ENCODE measurements around the gene SLC15A4.
"Not testable (repeated sequence)": the region's sequence is repeated elsewhere in the genome, so short reads cannot be mapped to it uniquely, and the experiment has no call there.

The SLC15A4 gene

DNA sequence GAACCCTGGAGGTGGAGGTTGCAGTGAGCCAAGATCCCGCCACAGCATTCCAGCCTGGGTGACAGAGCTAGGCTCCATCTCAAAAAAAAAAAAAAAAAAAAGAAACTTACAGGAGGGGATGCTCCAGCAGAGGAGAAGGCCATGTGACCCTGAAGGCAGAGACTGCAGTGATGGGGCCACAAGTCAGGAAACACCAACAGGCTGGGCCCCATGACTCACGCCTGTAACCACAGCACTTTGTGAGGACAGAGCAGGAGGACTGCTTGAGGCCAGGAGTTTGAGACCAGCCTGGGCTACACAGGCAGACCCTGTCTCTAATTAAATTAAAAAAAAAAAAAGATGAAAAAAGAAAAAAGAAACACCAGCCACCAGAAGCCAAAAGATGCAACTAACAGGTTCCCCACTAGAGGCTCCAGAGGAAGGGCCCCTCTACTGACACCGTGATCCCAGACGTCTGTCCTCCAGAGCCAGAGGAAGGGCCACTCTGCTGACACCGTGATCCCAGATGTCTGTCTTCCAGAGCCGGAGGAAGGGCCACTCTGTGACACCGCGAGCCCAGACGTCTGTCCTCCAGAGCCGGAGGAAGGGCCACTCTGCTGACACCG is 20.4 kb upstream of the SLC15A4 start:
- no peak for DNase-seq (ENCODE audit: low read depth)

DNA sequence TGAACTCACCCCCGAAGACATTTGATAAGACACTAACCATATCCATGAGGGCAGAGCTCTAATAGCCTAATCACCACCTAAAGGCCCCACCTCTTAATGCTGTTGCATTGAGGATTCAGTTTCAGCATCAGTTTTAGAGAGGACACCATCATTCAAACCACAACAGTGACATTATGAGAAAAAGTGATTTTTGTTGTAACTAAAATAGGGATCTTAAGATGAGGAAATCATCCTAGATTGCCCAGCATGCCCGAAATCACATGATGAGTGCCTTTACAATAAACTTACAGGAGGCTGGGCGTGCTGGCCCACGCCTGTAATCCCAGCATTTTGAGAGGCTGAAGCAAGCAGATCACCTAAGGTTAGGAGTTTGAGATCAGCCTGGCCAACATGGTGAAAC is 19.8 kb upstream of the SLC15A4 start:
- DNase-seq (ENCODE audit: low read depth): no peak

- no peak for DNase-seq (ENCODE audit: low read depth)
These were observed 18.8 kb upstream of the SLC15A4 start for GRCh38 chr12:128842579-128842978.

DNA sequence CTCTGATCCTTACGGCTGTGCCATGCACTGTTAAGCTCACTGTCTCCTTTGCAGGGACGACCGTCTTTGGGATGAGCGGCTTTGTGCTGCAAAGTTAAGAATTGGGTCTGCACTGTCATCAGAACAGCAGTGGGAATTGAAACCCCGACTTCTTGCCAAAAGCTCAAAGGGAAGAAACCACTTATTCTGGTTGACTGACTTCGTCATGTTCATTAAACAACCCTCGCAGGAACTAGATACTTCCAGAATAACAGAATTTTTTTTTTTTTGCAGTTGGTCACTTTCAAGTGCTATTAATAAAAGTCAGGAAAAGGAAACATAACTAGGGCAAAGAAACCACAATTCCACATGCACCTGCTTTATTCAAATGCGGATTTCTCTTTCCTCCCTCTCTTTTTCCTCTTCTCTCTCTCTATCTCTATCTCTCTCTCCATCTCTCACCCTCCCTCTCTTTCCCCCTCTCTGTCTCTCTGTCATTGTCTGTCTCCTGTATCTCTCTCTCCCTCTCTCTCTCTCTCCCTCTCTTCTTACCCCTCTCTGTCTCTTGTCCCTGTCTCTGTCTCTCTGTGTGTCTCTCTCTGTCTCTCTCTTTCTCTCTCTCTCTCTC is 17.2 kb upstream of the SLC15A4 start:
- no peak for DNase-seq (ENCODE audit: low read depth)

DNA sequence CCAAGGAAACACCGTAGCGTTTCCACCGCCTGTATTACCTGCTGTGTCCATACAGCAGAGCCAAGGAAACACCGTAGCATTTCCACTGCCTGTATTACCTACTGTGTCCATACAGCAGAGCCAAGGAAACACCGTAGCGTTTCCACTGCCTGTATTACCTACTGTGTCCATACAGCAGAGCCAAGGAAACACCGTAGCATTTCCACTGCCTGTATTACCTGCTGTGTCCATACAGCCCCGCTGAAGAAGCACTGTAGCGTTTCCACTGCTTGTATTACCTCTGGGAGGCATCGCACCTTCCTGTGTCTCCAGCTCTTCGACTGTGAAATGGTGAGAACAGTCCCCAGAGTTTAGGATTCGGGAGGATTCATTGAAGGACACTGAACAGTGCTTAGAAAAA is 16.1 kb upstream of the SLC15A4 start:
- not testable (repeated sequence) for DNase-seq (ENCODE audit: low read depth)

DNA sequence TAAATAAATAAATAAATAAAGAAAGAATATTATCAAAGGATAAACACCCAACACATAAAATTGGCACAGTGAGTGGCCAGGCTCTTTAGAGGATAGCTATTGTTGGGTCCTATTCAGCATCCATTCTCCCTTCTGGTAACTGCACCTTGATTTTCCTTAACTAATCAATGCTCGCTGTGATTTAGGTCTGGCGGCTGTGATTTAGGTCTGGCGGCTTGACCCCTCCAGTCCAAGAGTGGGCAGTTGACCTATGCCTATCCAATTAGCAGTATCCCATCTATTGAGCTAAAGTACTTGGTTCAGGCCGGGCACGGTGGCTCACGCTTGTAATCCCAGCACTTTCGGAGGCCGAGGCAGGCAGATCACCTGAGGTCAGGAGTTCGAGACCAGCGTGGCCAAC is 9.7 kb upstream of the SLC15A4 start:
- DNase-seq (ENCODE audit: low read depth): no peak

- no peak for DNase-seq (ENCODE audit: low read depth)
These were observed 6.7 kb upstream of the SLC15A4 start for GRCh38 chr12:128830505-128830893.

GRCh38 chr12:128829861-128830504 is 6.2 kb upstream of the SLC15A4 start:
- DNase-seq (ENCODE audit: low read depth): no peak

DNA sequence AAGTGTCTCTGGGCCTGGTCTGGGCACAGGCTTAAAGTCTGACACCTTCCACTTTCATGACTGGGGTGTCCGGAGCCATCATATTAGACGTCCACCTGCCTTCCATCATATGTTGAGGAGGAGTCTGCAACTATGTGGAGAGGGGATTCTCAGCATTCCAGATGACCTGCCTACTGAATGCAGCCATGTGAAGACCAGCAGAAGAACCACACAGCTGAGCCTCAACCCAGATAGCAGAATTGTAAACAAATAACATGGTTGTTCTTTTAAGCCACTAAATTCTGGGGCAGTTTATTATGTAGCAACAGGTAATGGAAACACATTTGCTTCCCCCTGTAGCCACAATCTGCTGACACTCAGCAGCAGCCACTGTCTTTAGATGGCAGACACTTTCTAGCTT is 4.0 kb upstream of the SLC15A4 start:
- no peak for DNase-seq (ENCODE audit: low read depth)

DNA sequence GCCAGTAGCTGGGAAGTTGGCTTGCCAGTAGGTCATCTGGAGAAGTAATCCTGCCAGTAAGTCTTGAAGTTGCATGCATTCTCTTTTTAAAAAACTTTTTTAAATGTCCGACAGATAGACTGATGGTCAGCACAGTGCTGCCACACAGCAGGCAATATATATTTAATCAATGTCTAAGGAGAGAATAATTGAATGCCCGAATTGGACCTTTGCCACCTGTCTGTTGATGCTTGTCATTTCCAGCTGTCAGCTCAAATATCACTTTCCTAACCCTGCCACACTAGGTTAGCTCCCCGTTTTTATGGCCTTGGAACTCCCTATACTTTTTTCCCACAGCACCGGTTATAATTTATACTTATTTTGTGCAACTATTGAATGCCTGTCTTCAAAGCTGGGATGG is 2.1 kb upstream of the SLC15A4 start:
- no peak for DNase-seq (ENCODE audit: low read depth)

- no peak for DNase-seq (ENCODE audit: low read depth)
These were observed 392 bp downstream of the SLC15A4 start for GRCh38 chr12:128823216-128823915.

- DNase-seq (ENCODE audit: low read depth): no peak
These were observed 2.9 kb downstream of the SLC15A4 start for GRCh38 chr12:128820723-128821432.

DNA sequence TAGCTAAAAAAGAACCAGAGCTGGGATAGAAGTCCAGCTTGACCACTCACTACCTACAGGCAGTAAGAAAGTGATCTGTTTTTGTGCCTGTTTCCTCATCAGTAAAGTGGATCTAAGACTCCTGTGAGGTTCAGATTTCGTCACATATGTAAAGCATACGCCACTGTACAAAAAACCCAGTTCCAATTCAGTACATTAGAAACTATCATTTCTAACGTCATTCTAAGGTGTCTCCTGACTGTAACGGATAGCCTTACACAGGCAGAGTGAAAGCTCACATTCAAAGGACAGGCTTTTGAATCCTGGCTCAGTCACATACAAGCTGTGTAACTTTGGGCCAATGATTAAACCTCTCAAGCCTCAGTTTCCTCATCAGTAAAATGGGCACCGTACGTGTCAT is 3.5 kb downstream of the SLC15A4 start:
- no peak for DNase-seq (ENCODE audit: low read depth)

DNA sequence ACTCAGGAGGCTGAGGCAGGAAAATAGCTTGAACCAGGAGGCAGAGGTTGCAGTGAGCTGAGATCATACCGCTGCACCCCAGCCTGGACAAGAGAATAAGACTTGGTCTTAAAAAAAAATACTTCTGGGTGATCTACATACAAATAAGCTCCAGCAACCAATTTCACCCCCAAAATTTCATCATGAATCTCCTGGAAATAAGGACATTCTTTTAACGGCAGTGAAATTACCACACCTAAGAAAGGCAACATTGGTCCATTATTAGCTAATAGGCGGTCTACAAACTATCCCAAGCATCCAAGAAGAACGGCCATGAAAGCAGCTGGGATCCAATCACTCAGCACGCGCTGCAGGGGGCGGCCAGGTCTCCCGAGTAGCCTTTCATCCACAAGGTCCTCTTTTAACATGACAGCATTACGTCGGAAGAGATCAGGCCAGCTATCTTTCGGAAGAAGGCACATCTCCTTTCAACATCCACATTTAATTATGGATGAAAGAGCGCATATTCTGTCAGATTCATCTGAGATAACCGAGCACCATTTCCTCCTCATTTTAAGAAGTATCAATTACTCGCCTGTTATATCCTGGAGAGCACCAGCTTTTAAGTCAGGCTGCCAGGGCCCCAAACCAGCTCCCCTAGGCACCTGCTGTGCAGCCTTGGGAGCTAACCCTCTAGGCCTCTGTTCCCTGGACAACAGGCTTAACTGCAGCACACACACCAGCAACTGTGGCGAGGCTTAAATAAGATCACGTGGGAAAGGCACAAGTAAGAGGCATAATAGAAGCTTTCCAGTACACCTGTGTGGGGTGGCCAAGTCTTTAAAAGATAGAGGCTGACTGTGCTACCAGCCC is 4.2 kb downstream of the SLC15A4 start:
- no peak for DNase-seq (ENCODE audit: low read depth)

- DNase-seq (ENCODE audit: low read depth): no peak
These were observed 5.4 kb downstream of the SLC15A4 start for GRCh38 chr12:128818065-128819022.

DNA sequence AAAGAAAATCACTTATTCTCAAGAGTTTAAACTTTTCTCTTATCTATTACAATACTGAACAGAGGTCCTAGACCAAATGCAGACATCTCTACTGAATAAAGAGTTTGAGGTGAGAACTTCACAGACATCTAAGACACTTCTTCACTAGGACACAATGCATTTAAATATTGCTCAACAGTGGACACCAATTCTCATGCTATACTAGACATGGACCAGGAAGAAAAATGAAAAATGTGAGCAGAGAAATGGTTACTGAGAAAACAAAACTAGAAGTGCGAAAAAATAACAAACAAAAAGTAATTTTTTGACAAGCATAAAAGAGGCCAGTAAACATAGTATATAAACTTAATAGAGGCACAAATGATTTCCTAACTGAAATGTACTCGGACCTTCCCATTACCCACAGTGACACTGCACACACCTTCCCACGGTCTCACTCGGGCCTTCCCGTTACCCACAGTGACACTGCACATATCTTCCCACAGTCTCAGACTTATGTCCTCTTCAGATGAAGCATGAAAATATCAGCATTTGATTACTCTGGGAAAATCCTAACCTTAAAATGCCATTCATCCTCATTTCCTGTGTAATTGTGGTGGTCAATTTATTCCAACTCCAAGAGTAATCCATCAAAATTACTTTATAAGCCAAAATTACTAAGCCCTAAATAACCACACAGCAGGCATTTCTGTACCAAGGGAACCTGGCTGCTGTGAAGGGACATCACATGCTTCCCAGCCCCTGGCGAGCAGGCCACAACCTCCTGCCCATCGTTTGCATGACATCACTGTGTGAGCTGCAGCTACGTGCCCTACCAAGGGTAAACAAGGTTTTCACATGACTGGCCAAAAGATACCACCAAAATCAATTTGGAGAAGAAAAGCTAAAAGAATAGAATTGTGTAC is 6.4 kb downstream of the SLC15A4 start:
- DNase-seq (ENCODE audit: low read depth): no peak

- DNase-seq (ENCODE audit: low read depth): no peak
These were observed 7.2 kb downstream of the SLC15A4 start for GRCh38 chr12:128816643-128816920.

DNA sequence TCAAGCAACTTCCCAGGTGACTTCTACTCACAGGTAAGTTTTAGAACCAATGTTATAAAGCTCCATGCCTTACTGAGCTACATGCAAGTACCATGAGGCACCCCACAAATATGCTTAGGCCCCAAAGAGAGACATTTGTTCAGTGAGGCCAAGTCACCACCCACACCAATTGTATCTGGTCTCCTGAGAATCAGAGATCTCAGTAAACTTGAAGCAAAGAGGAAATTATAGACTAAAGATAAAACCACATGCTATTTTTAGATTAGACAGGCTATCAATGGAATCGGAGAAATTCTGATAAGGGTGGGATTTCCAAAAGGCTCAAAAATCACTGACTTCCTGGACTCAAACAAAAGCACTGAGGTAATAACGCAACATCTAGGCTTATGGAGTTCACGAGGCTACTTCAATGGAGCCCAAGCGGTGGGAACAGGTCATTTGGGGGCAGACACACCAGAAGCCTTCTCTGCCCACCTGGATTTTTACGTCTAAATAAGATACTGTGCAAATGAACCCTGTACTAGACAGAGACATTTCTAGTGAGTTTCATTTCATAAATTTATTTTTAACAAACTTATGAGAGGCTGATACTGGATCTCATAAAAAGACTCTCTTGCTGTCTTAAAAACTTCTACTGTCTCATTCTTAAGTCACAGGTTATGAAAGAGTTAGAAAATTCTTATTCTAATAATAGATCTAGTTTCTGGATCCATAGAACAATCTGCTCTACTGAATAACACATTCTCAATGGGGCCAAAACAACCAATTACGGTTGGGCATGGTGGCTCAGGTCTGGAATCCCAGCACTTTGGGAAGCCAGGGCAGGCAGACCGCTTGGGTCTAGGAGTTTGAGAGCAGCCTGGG is 7.7 kb downstream of the SLC15A4 start:
- DNase-seq (ENCODE audit: low read depth): no peak

Measured in stimulated activated CD8-positive, alpha-beta memory T cell treated with anti-CD3 and anti-CD28 coated beads, Interleukin-15, amount 100 ng/mL, for 1 hour (primary cell).